Activated CD8-positive, alpha-beta memory T cell treated with anti-CD3 and anti-CD28 coated beads, Interleukin-2, amount 50 U/mL, for 48 hours (primary cell): Measurements from ENCODE around the gene PTPRE.

Source experiments
- DNase-seq: peaks from one replicate; pipeline ENCODE4 v3.0.0-alpha.2; 2020

PTPRE gene

GRCh38 chr10:128029731-128030369 is 122.9 kb downstream of the PTPRE start:
- DNase-seq, result no peak

GRCh38 chr10:128030498-128031072 is 123.7 kb downstream of the PTPRE start:
- no peak for DNase-seq

GRCh38 chr10:128031216-128031615 is 124.3 kb downstream of the PTPRE start:
- no peak for DNase-seq

- no peak for DNase-seq
These were observed 125.6 kb downstream of the PTPRE start for GRCh38 chr10:128032466-128032865.

GRCh38 chr10:128035557-128035973 is 128.7 kb downstream of the PTPRE start:
- peak; percentile 85 for DNase-seq

- DNase-seq, result no peak
These were observed 129.2 kb downstream of the PTPRE start for GRCh38 chr10:128036011-128036615.

GRCh38 chr10:128036746-128037543 is 130.0 kb downstream of the PTPRE start:
- DNase-seq, result no peak

- no peak for DNase-seq
These were observed 133.2 kb downstream of the PTPRE start for GRCh38 chr10:128040096-128040495.

- no peak for DNase-seq
These were observed 133.8 kb downstream of the PTPRE start for GRCh38 chr10:128040681-128041080.

GRCh38 chr10:128042131-128042610 is 135.3 kb downstream of the PTPRE start:
- peak; percentile 51 for DNase-seq

GRCh38 chr10:128043259-128044045 is 136.5 kb downstream of the PTPRE start:
- DNase-seq, result no peak

- no peak for DNase-seq
These were observed 137.3 kb downstream of the PTPRE start for GRCh38 chr10:128044186-128044585.

GRCh38 chr10:128044961-128045832 is 138.3 kb downstream of the PTPRE start:
- DNase-seq, result no peak

GRCh38 chr10:128045833-128046120 is 138.9 kb downstream of the PTPRE start:
- no peak for DNase-seq

GRCh38 chr10:128046156-128046952 is 139.5 kb downstream of the PTPRE start:
- no peak for DNase-seq

- DNase-seq, result peak; percentile 66
These were observed 140.0 kb downstream of the PTPRE start for GRCh38 chr10:128046953-128047290.

- DNase-seq, result peak; percentile 87
These were observed 140.4 kb downstream of the PTPRE start for GRCh38 chr10:128047351-128047750.

GRCh38 chr10:128047991-128048818 is 141.3 kb downstream of the PTPRE start:
- peak; percentile 68 for DNase-seq

GRCh38 chr10:128048819-128049210 is 141.9 kb downstream of the PTPRE start:
- no peak for DNase-seq
